Karpas-422 (cell line): ENCODE results near the gene ALS2CL. TPM values are rescaled to one million over a fixed set of nuclear protein-coding genes. Genes with fewer than 3 reads are reported as not detected.

ENCODE experiments used
- DNase-seq: peaks from one replicate; pipeline ENCODE4 v3.0.0-alpha.2; 2015
- H2AFZ ChIP-seq: fragments of 200-600 bp; sonication (generic); 2 replicates; pipeline ENCODE4 v1.6.1; 2014; ENCODE audit warnings: antibody characterized with exemption, low read length, mixed read lengths
- H3K27ac ChIP-seq: fragments of 200-600 bp; sonication (generic); 2 replicates; pipeline ENCODE4 v1.5.1; 2014; ENCODE audit warnings: mild to moderate bottlenecking, low read length, moderate library complexity
- H3K27me3 ChIP-seq: fragments of 200-600 bp; sonication (generic); 2 replicates; pipeline ENCODE4 v1.6.1; 2014; ENCODE audit warnings: low read length, mixed read lengths
- H3K36me3 ChIP-seq: fragments of 200-600 bp; sonication (generic); 2 replicates; pipeline ENCODE4 v1.6.1; 2014; ENCODE audit warnings: low read length, mixed read lengths; ENCODE audit not compliant: insufficient read depth
- H3K4me1 ChIP-seq: fragments of 200-600 bp; sonication (generic); 2 replicates; pipeline ENCODE4 v1.6.1; 2014; ENCODE audit warnings: mild to moderate bottlenecking, low read length, mixed read lengths
- H3K4me2 ChIP-seq: fragments of 200-600 bp; sonication (generic); 2 replicates; pipeline ENCODE4 v1.6.1; 2014; ENCODE audit warnings: low read length, low read depth, mild to moderate bottlenecking; ENCODE audit not compliant: poor library complexity, severe bottlenecking
- H3K4me3 ChIP-seq: fragments of 200-600 bp; sonication (generic); 2 replicates; pipeline ENCODE4 v1.5.1; 2014; ENCODE audit warnings: mild to moderate bottlenecking, antibody characterized with exemption, low read length, mixed read lengths
- H3K79me2 ChIP-seq: fragments of 200-600 bp; sonication (generic); 2 replicates; pipeline ENCODE4 v1.6.1; 2014; ENCODE audit warnings: mild to moderate bottlenecking, low read length, mixed read lengths
- H3K9ac ChIP-seq: fragments of 200-600 bp; sonication (generic); 2 replicates; pipeline ENCODE4 v1.6.0; 2014; ENCODE audit warnings: low read length
- H3K9me2 ChIP-seq: fragments of 200-600 bp; sonication (generic), shearing (Covaris generic); replicated peaks from 2 replicates; pipeline ENCODE4 v1.6.0; 2014; ENCODE audit warnings: mild to moderate bottlenecking, low read length, moderate library complexity; ENCODE audit not compliant: insufficient read depth
- H3K9me3 ChIP-seq: fragments of 300-700, 200-600 bp; sonication (generic); 2 replicates; pipeline ENCODE4 v1.6.1; 2014; ENCODE audit warnings: low read length, mixed read lengths
- H4K20me1 ChIP-seq: fragments of 200-600 bp; sonication (generic); 2 replicates; pipeline ENCODE4 v1.6.1; 2014; ENCODE audit warnings: mild to moderate bottlenecking, antibody characterized with exemption, low read length, low read depth; ENCODE audit not compliant: insufficient read depth
- total RNA-seq: library from RNA; depleted of rRNA; stranded (reverse); fragments of >200 nt; shearing (Covaris generic); gene quantifications from 2 replicates; pipeline ENCODE4 v1.2.3, GENCODE V29; 2014; ENCODE audit warnings: low replicate concordance

The ALS2CL gene
- total RNA-seq, 1 experiment from 2014 or later, result not detected

GRCh38 chr3:46713050-46713897 lies 19.8 kb upstream of the ALS2CL start:
- Histone ChIP-seq H3K27me3 (no peaks in the 10 kb centered on the region), H4K20me1 (no peaks in the 10 kb centered on the region), H3K4me1 (no peaks in the 10 kb centered on the region), H3K9me3 (no peaks in the 10 kb centered on the region), H3K36me3 (no peaks in the 10 kb centered on the region), H3K9ac (no peak overlapping the region), H3K4me2 (no peak overlapping the region), H3K79me2 (no peaks in the 10 kb centered on the region), H3K4me3 (no peak overlapping the region), H3K9me2 (no peaks in the 10 kb centered on the region), H2AFZ (no peak overlapping the region), H3K27ac (no peak overlapping the region)
- DNase-seq, result no peak

GRCh38 chr3:46712191-46713049 lies 18.9 kb upstream of the ALS2CL start:
- H3K9ac ChIP-seq, result no peak overlapping the region
- H4K20me1 ChIP-seq, result no peaks in the 10 kb centered on the region
- no peak overlapping the region for H3K4me3 ChIP-seq

GRCh38 chr3:46711760-46712159 lies 18.3 kb upstream of the ALS2CL start:
- Histone ChIP-seq H3K9me2 (no peaks in the 10 kb centered on the region), H3K27ac (no peak overlapping the region), H3K9ac (no peak overlapping the region), H3K9me3 (no peaks in the 10 kb centered on the region), H3K79me2 (no peaks in the 10 kb centered on the region), H3K27me3 (no peaks in the 10 kb centered on the region), H3K36me3 (no peaks in the 10 kb centered on the region), H3K4me1 (no peaks in the 10 kb centered on the region), H3K4me2 (no peak overlapping the region), H2AFZ (no peak overlapping the region), H4K20me1 (no peaks in the 10 kb centered on the region), H3K4me3 (no peak overlapping the region)
- no peak for DNase-seq

More at GRCh38 chr3:46712191-46713049, 18.9 kb upstream of the ALS2CL start:
- Histone ChIP-seq H3K9me2 (no peaks in the 10 kb centered on the region), H3K36me3 (no peaks in the 10 kb centered on the region), H3K9me3 (no peaks in the 10 kb centered on the region), H3K79me2 (no peaks in the 10 kb centered on the region), H3K4me2 (no peak overlapping the region), H2AFZ (no peak overlapping the region), H3K4me1 (no peaks in the 10 kb centered on the region), H3K27me3 (no peaks in the 10 kb centered on the region), H3K27ac (no peak overlapping the region)
- no peak for DNase-seq

DNA sequence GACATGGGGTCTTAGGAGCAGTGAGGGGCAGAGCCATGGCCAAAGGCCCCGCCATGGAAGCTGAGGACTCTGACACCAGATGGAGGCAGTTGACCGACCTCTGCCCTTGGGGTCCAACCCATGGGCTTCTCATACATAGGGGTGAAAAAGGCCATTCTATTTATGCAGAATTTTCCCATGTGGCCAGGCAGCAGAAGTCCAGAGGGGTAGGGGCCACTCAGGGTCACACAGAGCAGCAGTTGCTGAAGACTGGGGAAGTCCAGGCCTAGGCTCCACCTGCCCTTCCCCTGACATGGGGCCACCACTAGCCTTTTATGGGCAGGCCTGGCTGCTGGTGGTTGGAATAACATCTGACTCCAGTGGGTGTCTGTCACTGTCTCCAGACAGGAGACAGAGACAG lies 17.8 kb upstream of the ALS2CL start:
- Histone ChIP-seq H4K20me1 (no peaks in the 10 kb centered on the region), H3K4me1 (no peaks in the 10 kb centered on the region), H3K9me3 (no peaks in the 10 kb centered on the region), H3K36me3 (no peaks in the 10 kb centered on the region), H3K27me3 (no peaks in the 10 kb centered on the region), H3K4me2 (no peak overlapping the region), H2AFZ (no peak overlapping the region), H3K79me2 (no peaks in the 10 kb centered on the region), H3K27ac (no peak overlapping the region), H3K4me3 (no peak overlapping the region), H3K9ac (no peak overlapping the region), H3K9me2 (no peaks in the 10 kb centered on the region)
- DNase-seq, result no peak

GRCh38 chr3:46710671-46711295 lies 17.3 kb upstream of the ALS2CL start:
- H2AFZ ChIP-seq, result no peak overlapping the region
- DNase-seq, result no peak

DNA sequence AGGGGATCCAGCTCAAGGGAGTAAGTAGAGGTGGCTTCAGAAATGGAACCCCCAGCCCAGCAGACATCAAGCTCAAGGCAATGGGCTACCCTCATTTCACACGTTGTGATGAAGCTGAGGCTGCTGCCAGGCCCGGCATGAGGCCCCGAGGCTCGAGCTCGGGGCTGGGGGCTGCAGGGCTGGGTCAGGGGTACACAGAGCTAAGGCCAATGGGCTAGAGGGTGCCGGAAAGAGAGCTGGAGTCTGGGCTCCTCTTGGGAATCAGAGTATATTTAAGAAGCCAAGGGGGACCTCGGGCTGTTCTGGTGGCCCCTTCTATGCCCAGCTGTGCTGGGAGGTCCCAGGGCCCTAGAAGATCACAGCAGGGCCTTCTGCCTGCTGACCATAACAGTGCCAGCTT lies 16.8 kb upstream of the ALS2CL start:
- DNase-seq, result no peak
- no peaks in the 10 kb centered on the region for H3K9me3 ChIP-seq
- no peaks in the 10 kb centered on the region for H3K27me3 ChIP-seq
- H3K9me2 ChIP-seq, result no peaks in the 10 kb centered on the region
- no peaks in the 10 kb centered on the region for H3K79me2 ChIP-seq
- H3K4me1 ChIP-seq, result no peaks in the 10 kb centered on the region
- no peaks in the 10 kb centered on the region for H4K20me1 ChIP-seq
- no peak overlapping the region for H2AFZ ChIP-seq
- H3K27ac ChIP-seq, result no peak overlapping the region
- H3K36me3 ChIP-seq, result no peaks in the 10 kb centered on the region
- H3K4me2 ChIP-seq, result no peak overlapping the region
- H3K9ac ChIP-seq, result no peak overlapping the region
- H3K4me3 ChIP-seq, result no peak overlapping the region

More at GRCh38 chr3:46710671-46711295, 17.3 kb upstream of the ALS2CL start:
- Histone ChIP-seq H3K4me2 (no peak overlapping the region), H3K4me1 (no peaks in the 10 kb centered on the region), H3K9me2 (no peaks in the 10 kb centered on the region), H3K79me2 (no peaks in the 10 kb centered on the region), H3K9me3 (no peaks in the 10 kb centered on the region), H3K27ac (no peak overlapping the region), H3K36me3 (no peaks in the 10 kb centered on the region), H3K4me3 (no peak overlapping the region), H3K9ac (no peak overlapping the region), H3K27me3 (no peaks in the 10 kb centered on the region), H4K20me1 (no peaks in the 10 kb centered on the region)

DNA sequence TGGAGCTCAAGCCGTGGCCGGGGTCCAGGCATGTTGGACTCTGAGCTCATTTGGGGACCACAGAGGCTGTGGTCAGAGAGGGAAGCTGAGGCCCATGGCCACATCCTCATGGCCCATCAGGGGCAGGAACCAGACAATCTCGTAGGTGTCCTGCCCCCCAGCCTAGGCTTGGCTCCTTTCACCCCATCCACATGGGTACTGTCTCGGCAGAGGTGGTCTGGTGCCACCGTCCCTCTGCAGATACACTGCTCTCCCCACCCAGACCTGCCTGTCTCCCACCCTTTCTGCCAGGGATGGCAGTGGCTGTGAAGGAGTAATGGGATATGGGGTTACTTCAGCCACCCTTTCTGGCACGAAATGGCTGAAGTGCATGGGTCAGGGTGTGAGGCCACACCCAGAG lies 16.2 kb upstream of the ALS2CL start:
- H3K9ac ChIP-seq, result no peak overlapping the region
- H3K79me2 ChIP-seq, result no peaks in the 10 kb centered on the region
- H3K36me3 ChIP-seq, result no peaks in the 10 kb centered on the region
- no peaks in the 10 kb centered on the region for H3K9me2 ChIP-seq
- no peaks in the 10 kb centered on the region for H4K20me1 ChIP-seq
- no peak overlapping the region for H3K4me2 ChIP-seq
- DNase-seq, result no peak
- no peak overlapping the region for H3K27ac ChIP-seq
- H3K4me1 ChIP-seq, result no peaks in the 10 kb centered on the region
- H3K9me3 ChIP-seq, result no peaks in the 10 kb centered on the region
- no peak overlapping the region for H3K4me3 ChIP-seq
- H3K27me3 ChIP-seq, result no peaks in the 10 kb centered on the region
- H2AFZ ChIP-seq, result no peak overlapping the region

GRCh38 chr3:46709157-46709654 lies 15.7 kb upstream of the ALS2CL start:
- Histone ChIP-seq H3K9me3 (no peaks in the 10 kb centered on the region), H3K27me3 (no peaks in the 10 kb centered on the region), H3K79me2 (no peaks in the 10 kb centered on the region), H3K27ac (no peak overlapping the region), H2AFZ (no peak overlapping the region), H3K9ac (no peak overlapping the region), H4K20me1 (no peaks in the 10 kb centered on the region), H3K4me1 (no peaks in the 10 kb centered on the region), H3K9me2 (no peaks in the 10 kb centered on the region), H3K4me2 (no peak overlapping the region), H3K4me3 (no peak overlapping the region), H3K36me3 (no peaks in the 10 kb centered on the region)
- DNase-seq, result no peak
